GM19240 (cell line): ENCODE measurements around the gene CD4.
A peak's percentile ranks its signal among the peaks of the same experiment; 100 is the strongest.

Experiments used
- DNase-seq: peaks from one replicate; pipeline ENCODE4 v3.0.0; 2011; ENCODE audit warnings: low spot score; ENCODE audit not compliant: insufficient read length

Gene CD4

GRCh38 chr12:6813363-6813762 lies 24.0 kb downstream of the CD4 start:
- DNase-seq: no peak

- DNase-seq: no peak
Measured at GRCh38 chr12:6816598-6816997, 27.3 kb downstream of the CD4 start.

GRCh38 chr12:6817098-6817497 lies 27.8 kb downstream of the CD4 start:
- DNase-seq: no peak

GRCh38 chr12:6817662-6818157 lies 28.4 kb downstream of the CD4 start:
- DNase-seq: no peak

GRCh38 chr12:6818222-6818621 lies 28.9 kb downstream of the CD4 start:
- DNase-seq: no peak

GRCh38 chr12:6818645-6819044 lies 29.3 kb downstream of the CD4 start:
- no peak for DNase-seq

GRCh38 chr12:6819106-6820030 lies 30.0 kb downstream of the CD4 start:
- no peak for DNase-seq

GRCh38 chr12:6820166-6820565 lies 30.8 kb downstream of the CD4 start:
- DNase-seq: no peak

GRCh38 chr12:6821591-6822425 lies 32.5 kb downstream of the CD4 start, which contains the start of gene GPR162:
Gene GPR162, plus strand, starts transcription at chr12:6821821. Its CDS starts 2,078 bp downstream, at chr12:6823899.
- DNase-seq: no peak

- no peak for DNase-seq
Measured at GRCh38 chr12:6822426-6823135, 33.3 kb downstream of the CD4 start.

GRCh38 chr12:6823182-6824084 lies 34.1 kb downstream of the CD4 start:
- no peak for DNase-seq

GRCh38 chr12:6824085-6824775 lies 34.9 kb downstream of the CD4 start:
- DNase-seq: no peak

- no peak for DNase-seq
Measured at GRCh38 chr12:6824901-6825381, 35.6 kb downstream of the CD4 start.

- peak; percentile 94 for DNase-seq
Measured at GRCh38 chr12:6825398-6826124, 36.2 kb downstream of the CD4 start.

GRCh38 chr12:6826125-6826733 lies 36.9 kb downstream of the CD4 start:
- DNase-seq: no peak

GRCh38 chr12:6826734-6827436 lies 37.6 kb downstream of the CD4 start:
- no peak for DNase-seq

GRCh38 chr12:6827437-6827911 lies 38.1 kb downstream of the CD4 start:
- DNase-seq: no peak
